Kidney (tissue), 14 donors: ENCODE data around the gene ZNF143. TPM values are rescaled to one million over a fixed set of nuclear protein-coding genes. Genes with fewer than 3 reads are reported as not detected.

ENCODE experiments used
- DNase-seq, 5 donors: peaks; one replicate each; pipeline ENCODE4 v3.0.0-alpha.2; 2013 to 2020
- FAIRE-seq: peaks from 2 replicates; lab custom pipeline; 2012; peaks lifted over from hg19 to GRCh38; lab: Jason Lieb, UNC
- H3K27ac ChIP-seq, 2 donors: one replicate each; pipeline ENCODE4 v1.7.0; 2013; ENCODE audit warnings: low read depth in 2 of 2, low read length in 2 of 2, inconsistent platforms in 1 of 2
- H3K27me3 ChIP-seq: one replicate; pipeline ENCODE4 v1.7.1; 2013; ENCODE audit warnings: low read length, inconsistent platforms; ENCODE audit not compliant: control insufficient read depth, insufficient read depth
- H3K36me3 ChIP-seq, 3 donors: one replicate each; pipeline versions ENCODE4 v1.7.0 to v1.7.1; 2013; ENCODE audit warnings: low read length in 3 of 3, control low read depth in 1 of 3, inconsistent platforms in 1 of 3; ENCODE audit not compliant: insufficient read depth in 3 of 3, control insufficient read depth in 2 of 3
- H3K4me1 ChIP-seq, 3 donors: one replicate each; pipeline versions ENCODE4 v1.7.0 to v1.7.1; 2013; ENCODE audit warnings: low read length in 3 of 3, inconsistent platforms in 1 of 3, low read depth in 1 of 3; ENCODE audit not compliant: control insufficient read depth in 2 of 3, insufficient read depth in 2 of 3
- H3K4me3 ChIP-seq, 3 donors: one replicate each; pipeline versions ENCODE4 v1.7.0 to v1.8.1; 2013; ENCODE audit warnings: low read length in 3 of 3, control low read depth in 1 of 3, inconsistent platforms in 1 of 3
- H3K9ac ChIP-seq, 3 donors: one replicate each; pipeline versions ENCODE4 v1.7.0 to v1.7.1; 2013; ENCODE audit warnings: low read length in 3 of 3, control low read depth in 1 of 3, inconsistent platforms in 1 of 3
- H3K9me3 ChIP-seq, 3 donors: one replicate each; pipeline versions ENCODE4 v1.7.0 to v1.7.1; 2013; ENCODE audit warnings: low read length in 3 of 3, control low read depth in 1 of 3, inconsistent platforms in 1 of 3; ENCODE audit not compliant: control insufficient read depth in 2 of 3, insufficient read depth in 1 of 3
- CTCF ChIP-seq: IDR thresholded peaks from 3 replicates; pipeline ENCODE4 v1.5.1; 2012; ENCODE audit warnings: mild to moderate bottlenecking, moderate library complexity, borderline replicate concordance; ENCODE audit not compliant: insufficient read depth; ENCODE audit errors: extremely low read depth
- intact Hi-C: fragments of 100-400 bp; cut with DNase I; formaldehyde crosslinking; loops from one replicate; pipeline ENCODE4 v1.11.1; 2022
- polyA plus RNA-seq: library from polyadenylated mRNA; stranded (reverse); fragments of 350-450 nt; fragmentation: Illumina TruSeq; extraction: RNeasy Lipid Tissue Mini Kit (QIAGEN cat#74804); gene quantifications from one replicate; pipeline ENCODE4 v1.2.3, GENCODE V29; 2014; ENCODE audit warnings: low read depth, low replicate concordance; ENCODE audit not compliant: insufficient read depth
- total RNA-seq: library from RNA; stranded (reverse); fragmentation: NEBNext Ultra II Directional; extraction: Animal tissue kit (Norgen Biotek cat#: 25700); gene quantifications from one replicate; pipeline ENCODE4 v1.2.1, GENCODE V29; 2021
- donor health status: control.
- donor health status: control.
- donor health status: control.
- donor health status: control.
- donor health status: control.
- donor health status: DM: yes; HTN: yes; CAD: no.
- donor health status: Normal renal cell carcinoma (clear cell type).

Gene ZNF143
- total and polyA plus RNA-seq, 2 donors from 2014 or later: 8.6 to 30.3 TPM

- Histone ChIP-seq H3K4me3 (no peak overlapping the region), H3K27ac (no peak overlapping the region), H3K9ac (no peak overlapping the region), H3K27me3 (no peaks in the 10 kb centered on the region), H3K36me3 (no peaks in the 10 kb centered on the region), H3K4me1 (peaks cover 0 to 12% (median 3%) of the 10 kb centered on the region in 3 donors), H3K9me3 (no peaks in the 10 kb centered on the region)
- no peak for DNase-seq
- TF ChIP-seq CTCF: no peak
- intact Hi-C loops: no loop called here
- FAIRE-seq: no peak
Observed at GRCh38 chr11:9562716-9563115, 101.9 kb downstream of the ZNF143 start.

- no peak overlapping the region for H3K27ac ChIP-seq
- intact Hi-C loops: no loop called here
- H3K4me3 ChIP-seq: no peak overlapping the region
- no peaks in the 10 kb centered on the region for H3K9me3 ChIP-seq
- TF ChIP-seq CTCF: no peak
- FAIRE-seq (no peak), DNase-seq (no peak)
- no peaks in the 10 kb centered on the region for H3K36me3 ChIP-seq
- no peak overlapping the region for H3K9ac ChIP-seq
- H3K4me1 ChIP-seq: peaks cover 2 to 16% (median 3%) of the 10 kb centered on the region in 3 donors
- H3K27me3 ChIP-seq: no peaks in the 10 kb centered on the region
Observed at GRCh38 chr11:9563196-9563730, 102.5 kb downstream of the ZNF143 start.

GRCh38 chr11:9565822-9566560, 105.2 kb downstream of the ZNF143 start:
- TF ChIP-seq CTCF: no peak
- H3K9ac ChIP-seq: peak overlapping the region in 1 of 3 donors; percentile 57
- intact Hi-C loops: no loop called here
- peak overlapping the region; percentile 65 to 81 for H3K27ac ChIP-seq
- H3K4me1 ChIP-seq: peaks cover 7 to 29% (median 14%) of the 10 kb centered on the region in 3 donors
- no peaks in the 10 kb centered on the region for H3K9me3 ChIP-seq
- no peaks in the 10 kb centered on the region for H3K36me3 ChIP-seq
- no peak overlapping the region for H3K4me3 ChIP-seq
- peak in 1 of 5 donors; percentile 51 for DNase-seq
- no peak for FAIRE-seq
- no peaks in the 10 kb centered on the region for H3K27me3 ChIP-seq
